NCI-H1105 (cell line): ENCODE measurements around the gene SDF2L1.
"Not testable (repeated sequence)": the region's sequence is repeated elsewhere in the genome, so short reads cannot be mapped to it uniquely, and the experiment has no call there.

ENCODE experiments used
- DNase-seq: peaks from one replicate; lab custom pipeline; 2025; lab: John Stamatoyannopoulos, UW

Gene SDF2L1

DNA sequence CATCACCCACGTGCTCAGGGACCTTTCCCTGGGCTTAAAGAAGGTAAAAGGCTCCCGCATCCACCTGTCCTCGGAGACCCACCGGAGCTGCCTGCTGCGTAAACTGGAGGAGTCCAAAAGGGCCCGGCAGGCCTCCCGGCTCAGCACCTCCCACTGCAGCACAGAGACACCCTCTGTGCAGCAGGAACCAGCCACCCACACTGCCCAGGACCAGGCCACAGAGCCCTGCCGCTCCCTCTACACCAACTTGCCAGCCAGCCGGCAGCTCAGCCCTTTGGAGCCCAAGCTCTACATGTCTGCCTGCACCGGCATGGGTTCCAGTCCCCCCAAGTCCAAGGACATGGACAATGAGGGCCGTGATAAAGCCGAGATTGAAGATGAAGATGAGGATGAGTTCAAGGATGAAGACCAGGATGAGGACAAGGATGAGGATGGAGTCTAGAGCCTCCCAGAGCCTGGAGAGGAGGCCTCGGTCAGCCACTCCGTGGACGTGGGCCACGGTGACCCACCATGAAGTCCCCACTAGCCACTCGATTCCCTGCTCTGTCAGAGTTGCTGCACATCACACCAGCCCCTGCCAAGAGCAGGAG, 5.4 kb upstream of the SDF2L1 start:
- no peak for DNase-seq

DNA sequence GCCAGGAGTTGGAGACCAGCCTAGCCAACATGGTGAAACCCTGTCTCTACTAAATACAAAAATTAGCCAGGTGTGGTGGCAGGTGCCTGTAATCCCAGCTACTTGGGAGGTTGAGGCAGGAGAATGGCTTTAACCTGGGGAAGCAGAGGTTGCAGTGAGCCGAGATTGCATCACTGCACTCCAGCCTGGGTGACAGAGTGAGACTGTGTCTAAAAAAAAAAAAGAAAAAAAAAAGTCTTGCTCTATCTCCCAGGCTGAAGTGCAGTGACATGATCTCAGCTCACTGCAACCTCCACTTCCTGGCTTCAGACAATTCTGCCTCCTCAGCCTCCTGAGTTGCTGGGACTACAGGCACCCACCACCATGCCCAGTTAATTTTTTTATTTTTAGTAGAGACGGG, 4.7 kb upstream of the SDF2L1 start:
- not testable (repeated sequence) for DNase-seq

DNA sequence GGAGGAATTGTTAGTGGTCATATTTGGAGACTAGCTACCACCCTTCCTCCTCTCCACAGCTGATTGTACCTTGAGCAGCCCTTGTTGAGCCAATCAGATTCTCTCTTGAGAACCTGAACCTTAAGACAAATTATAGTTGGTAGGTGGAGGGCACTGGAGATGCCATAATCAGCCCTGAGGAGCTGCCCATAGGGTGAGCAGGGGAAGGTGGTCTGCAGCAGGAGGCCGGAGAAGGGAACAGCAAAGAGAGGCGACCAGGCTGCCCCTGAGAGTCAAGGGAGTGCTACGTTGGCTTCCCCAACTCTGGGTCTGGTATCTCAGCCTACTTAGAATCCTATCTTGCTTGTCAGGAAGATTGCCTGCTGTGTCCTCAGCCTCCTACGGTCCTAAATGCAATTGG, 2.7 kb upstream of the SDF2L1 start:
- no peak for DNase-seq

DNA sequence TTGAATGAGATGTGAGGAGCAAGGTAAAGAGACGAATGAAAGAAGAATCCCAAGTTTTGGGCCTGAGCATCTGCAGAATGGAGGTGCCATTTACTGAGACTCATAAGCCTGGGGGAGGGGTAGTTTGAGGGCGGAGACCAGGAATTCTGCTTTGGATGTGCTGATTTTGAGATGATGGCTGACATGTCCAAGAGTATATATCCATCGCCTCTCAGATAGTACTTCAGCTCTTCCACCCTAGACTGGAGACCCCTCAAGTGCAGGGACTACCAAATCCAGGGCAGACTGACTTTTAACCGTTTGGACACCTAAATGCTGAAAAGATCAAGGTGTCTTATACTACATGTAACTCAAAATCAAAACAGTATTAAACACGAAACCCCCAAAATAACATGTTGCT, 1.3 kb upstream of the SDF2L1 start:
- DNase-seq = no peak

DNA sequence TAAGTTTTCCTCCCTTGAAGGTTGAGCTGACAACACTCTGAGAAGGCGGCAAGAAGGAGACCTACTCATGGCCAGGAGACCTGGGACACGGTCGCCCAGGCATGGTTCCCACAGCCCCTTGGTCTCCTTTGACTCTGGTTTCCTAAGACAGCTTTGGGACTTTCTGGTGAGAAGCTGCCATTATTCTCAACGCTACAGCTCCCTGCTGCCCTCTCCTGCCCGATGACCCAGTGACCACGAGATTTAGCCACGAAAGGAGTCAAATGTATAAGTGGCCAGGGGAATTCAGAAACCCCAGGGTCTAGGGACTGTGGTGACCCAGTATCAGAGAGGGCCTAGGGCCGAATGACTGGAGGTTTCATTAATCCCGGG, 699 bp upstream of the SDF2L1 start:
- DNase-seq = no peak

DNA sequence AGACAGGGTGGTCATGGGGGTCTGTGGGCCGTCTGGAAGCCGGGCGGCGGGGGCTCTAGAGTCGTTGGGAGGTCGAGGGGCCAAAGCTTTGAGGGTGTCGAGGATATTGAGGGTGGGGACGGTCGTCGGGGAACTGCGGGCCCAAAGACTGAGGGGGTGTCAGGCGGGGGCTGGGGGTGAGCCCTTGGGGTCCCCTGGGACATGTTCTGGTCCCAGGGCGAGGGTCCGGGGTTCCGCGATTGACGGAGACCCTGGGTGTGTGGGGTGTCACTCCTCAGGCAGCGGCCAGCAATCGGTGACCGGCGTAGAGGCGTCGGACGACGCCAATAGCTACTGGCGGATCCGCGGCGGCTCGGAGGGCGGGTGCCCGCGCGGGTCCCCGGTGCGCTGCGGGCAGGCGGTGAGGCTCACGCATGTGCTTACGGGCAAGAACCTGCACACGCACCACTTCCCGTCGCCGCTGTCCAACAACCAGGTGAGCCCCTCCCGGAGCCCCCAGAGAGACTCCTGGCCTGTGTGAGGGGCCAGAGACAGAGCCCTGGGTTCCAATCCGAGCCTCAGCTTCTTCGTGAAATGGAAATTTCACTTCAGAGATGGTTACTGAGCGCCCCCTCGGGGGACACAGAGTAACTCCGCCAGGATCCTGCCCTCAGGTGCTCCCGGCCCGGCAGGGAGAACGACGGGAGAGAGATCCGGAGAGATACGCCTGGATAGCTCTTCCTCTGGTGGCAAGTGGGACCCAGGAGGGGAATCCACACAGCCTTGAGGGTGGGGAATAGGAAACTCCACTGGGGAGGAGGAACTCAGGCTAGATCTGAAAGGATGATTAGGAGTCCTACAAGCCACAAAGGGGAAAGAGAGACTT, 714 bp downstream of the SDF2L1 start:
- DNase-seq = peak; percentile 58

DNA sequence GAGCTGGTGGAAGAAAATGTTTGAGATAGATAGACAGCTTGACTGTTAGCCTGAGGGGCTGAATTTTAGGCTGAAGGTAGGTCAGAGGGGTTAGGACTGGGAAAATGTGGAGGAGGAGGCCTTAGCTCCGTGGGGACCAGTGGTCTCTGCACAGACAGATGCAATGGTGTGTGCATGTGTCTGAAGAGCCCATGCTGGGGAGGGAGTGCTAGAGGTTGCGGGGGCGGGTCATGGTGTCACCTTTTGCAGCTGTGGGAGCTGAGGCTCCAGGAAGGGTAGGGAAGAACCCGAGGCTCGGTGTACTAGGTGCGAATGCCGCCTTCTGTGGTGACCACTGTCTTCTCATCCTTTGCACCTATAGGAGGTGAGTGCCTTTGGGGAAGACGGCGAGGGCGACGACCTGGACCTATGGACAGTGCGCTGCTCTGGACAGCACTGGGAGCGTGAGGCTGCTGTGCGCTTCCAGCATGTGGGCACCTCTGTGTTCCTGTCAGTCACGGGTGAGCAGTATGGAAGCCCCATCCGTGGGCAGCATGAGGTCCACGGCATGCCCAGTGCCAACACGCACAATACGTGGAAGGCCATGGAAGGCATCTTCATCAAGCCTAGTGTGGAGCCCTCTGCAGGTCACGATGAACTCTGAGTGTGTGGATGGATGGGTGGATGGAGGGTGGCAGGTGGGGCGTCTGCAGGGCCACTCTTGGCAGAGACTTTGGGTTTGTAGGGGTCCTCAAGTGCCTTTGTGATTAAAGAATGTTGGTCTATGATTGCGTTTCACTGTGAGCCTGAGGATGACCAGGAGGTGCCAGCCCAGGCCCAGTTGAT, 1.6 kb downstream of the SDF2L1 start:
- DNase-seq = no peak

DNA sequence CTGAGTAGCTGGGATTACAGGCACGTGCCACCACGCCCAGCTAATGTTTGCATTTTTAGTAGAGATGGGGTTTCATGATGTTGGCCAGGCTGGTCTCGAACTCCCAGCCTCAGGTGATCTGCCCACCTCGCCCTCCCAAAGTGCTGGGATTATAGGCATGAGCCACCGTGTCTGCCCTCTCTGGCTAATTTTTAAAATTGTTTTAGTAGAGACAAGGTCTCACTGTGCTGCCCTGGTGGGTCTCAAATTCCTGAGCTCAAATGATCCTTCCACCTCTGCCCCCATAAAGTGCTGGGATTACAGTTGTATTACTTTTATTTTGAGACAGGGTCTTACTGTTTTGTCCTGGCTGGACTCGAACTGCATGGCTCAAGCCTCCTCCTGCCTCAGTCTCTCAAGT, 3.4 kb downstream of the SDF2L1 start:
- DNase-seq = not testable (repeated sequence)

DNA sequence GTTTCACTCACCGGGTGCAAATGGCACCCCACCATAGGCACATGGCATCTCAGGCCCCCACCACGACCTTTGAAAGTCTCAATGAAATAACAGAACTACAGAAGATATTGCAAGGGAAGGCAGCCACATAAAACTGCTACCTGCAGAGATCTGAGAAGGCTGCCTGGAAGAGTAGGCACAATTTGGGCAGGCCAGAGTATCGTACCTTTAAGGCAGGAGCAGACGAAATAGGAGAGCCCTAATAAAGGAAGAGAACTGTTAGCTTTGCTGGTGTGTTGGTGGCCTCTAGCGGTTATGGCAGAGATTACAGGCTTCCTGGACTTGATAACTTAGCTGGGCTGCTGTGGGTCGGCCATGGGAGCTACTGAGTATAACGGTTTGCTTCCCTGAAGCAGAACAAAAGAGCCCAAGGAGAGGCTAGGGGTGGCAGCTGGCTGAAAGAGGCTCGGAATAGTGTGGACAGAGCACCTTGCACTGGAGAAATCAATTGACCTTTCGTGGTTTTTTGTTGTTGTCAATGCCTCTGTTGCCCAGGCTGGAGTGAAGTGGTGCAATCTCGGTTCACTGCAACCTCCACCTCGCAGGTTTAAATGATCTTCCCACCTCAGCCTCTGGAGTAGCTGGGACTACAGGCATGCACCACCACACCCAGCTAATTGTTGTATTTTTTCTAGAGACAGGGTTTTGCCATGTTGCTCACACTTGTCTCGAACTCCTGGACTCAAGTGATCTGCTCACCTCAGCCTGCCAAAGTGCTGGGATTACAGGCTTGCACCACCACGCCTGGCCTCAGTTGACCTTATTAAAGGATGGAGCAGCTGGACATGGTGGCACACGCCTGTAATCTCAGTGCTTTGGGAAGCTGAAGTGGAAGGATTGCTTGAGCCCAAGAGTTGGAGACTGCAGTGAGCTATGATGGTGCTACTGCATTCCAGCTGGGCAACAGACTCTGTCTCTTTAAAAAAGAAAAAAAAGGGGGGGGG, 4.8 kb downstream of the SDF2L1 start:
- DNase-seq = peak; percentile 64

DNA sequence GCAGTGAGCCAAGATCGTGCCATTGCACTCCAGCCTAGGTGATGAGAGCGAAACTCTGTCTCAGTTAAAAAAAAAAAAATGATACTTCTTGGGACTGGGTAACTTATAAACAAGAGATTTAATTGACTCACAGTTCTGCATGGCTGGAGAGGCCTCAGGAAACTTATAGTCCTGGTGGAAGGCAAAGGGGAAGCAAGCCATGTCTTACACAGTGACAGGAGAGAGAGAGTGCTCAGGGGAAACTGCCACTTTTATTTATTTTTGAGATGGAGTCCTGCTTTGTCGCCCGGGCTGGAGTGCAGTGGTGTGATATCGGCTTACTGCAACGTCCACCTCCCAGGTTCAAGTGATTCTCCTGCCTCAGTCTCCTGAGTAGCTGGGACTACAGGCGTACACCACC, 8.2 kb downstream of the SDF2L1 start:
- no peak for DNase-seq

DNA sequence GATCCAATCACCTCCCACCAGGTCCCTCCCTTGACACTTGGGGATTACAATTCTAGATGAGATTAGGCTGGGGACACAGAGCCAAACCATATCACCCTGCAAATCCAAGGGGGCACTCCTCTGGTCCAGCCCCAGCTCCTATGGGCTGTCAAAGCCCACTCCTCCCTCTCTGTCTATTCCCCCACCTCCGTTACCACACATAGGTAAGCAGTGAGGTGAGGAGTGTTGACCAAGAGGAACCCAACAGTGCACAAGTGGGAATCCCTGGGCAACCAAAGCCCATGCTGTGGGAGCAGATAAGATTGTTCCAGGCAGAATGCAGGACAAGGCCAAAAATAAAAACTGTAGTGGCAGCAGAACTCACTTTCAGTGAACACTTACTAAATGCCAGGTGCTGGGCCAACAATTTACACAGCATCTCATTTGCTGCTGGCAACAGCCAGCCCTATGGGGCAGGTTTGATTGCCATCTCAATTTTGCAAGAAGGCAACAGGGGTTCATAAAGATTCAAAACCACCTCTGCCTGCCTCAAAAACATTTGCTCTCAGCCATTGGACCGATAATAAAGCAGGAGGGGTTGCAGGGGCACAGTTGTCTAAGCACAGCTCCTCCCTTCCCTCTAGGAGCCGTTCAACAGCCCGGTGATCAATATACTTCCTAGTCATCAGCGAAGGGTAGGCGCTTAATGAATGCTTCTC, 8.9 kb downstream of the SDF2L1 start:
- DNase-seq = no peak

DNA sequence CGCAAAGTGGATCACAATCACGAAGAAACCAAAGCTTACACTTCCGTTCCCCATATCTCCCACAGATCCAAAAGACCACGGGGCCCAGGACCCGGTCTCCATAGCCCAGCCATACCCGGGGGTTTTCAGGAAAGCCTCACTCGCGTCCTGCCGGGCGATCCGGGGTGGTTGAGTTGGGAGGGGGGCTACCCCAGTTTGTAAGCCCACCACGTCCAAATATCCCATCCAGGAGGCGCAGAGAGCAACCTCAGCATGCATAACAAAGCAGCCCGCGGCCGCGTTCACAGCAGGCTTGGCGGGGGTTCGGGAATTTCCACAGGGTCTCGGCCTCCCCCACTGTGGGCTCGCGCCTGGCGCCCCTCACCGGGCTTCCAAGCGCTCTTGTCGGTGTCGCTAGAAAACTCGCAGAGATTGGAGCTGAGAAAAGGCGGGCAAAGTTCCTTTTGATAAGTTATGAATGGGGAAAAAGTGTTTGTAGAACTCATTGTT, 9.5 kb downstream of the SDF2L1 start:
- no peak for DNase-seq

DNA sequence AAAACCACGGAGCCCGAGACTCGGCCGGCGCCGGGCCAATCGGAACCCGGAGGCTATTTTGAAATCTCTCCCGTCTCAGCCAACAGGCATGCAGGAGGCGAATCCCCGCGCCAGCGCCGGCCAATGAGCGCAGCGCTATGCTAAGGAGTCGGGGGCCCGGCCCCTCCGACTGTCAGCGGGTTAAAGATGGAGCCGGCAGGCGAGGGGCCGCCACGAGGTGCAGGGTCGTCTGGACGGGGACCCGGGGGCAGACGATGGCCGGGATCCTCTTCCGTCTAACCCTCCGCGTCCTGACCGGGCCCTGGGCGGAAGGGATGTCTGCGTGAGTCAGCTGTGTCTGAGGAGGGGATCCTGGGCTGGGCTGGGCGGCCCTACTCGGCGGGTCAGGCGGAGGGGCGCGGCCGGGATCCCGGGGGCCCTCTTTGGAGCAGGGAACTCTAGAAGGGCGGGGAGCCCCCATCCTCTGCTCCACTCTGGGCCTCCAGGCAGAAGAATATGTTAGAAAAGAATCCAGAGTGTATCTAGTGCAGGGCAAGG, 10.0 kb downstream of the SDF2L1 start:
- DNase-seq = peak; percentile 77

DNA sequence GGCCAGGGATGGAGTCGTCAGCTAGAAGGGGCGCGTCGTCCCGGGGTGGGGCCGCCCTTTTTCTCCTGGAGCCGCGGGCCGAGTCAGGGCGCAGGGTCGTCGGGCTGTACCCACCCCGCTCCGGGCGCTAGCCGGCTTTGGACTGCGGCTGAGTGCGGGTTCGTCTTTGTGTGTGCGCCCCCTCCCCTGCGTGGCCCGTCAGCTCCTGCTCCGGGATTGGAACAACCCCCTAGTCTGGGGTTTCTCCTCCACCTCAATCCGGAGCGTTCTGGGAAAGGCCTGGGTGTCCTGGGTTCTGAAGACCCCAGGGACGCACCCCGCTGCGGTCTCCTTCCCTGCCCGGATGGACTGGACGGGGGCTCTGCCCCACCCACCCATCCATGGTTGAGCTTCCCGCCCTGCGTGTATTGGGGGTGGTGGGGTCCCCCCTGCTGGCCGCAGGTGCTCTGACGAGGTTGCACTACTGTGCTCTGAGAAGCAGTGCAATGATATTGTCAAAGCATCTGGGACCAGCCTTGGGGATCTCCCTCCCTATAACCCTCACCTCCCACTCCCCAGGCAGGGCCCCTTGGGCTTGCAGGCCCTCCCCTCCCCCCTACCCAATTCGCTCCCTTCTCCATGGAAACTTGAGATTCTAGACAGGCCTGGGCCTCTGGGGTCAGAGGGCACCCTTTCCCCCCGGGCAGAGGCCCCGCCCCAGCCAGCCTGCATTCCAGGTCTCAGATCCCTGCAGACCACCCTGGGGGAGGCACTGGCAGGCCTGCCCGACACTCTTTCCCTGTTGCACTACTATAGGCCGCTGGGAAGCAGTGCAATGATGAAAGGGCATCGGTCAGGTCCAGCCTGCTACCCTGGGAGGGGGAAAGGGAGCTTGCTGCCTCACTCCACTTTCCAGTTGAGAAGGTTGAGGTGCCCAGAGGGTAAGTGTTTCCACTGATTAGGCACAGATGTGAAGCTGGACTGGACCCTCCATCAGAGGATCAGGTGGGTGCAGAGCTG, 10.7 kb downstream of the SDF2L1 start:
- no peak for DNase-seq

DNA sequence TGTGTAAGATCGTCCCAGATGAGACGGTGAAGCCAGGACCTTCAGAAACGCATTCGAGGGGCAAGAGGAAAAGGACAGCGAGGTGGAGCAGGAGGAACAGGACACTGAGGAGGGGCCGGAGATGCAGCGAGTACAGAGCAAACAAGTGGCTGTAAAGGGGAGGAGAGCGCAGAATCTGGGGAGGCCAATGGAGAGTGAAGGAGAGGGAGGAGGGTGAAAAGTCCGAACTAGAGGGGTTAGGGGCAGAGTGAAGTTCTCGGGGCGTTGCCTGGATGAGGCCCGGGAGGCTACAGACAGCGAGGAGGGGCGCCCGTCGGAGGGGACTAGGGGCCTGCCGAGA, 14.9 kb downstream of the SDF2L1 start:
- DNase-seq = no peak

DNA sequence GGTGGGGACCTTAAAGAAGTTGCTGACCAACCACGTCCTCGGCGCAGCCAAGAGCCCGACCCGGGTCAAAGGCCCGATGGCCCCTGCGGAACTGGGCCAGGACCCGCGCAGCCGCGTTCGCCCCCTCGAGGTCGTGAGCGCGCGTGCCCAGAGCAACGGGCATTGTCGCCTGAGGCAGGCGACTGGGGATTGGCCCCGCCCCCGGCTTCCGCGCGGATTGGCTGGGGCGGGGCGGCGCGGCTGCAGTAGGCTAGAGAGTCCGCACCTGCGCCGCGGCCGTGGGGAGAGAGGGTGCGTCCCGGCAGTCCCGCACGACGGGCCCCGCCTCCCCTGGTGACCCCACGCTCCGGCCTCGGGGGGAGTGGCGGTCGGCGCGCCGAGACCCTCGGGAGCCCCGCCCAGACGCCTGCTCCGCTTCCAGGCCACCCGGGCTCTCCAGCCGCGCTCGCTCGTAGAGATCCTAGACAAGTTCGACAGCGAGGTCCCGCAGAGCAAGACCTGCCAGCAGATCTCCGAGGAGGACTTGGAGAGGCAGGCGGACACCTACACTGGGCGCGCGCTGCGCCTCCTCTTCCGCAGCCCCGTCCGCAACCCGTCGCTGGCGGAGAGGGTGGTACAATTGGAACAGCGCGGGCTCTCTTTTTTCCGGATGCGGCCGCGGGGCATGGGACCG, 15.4 kb downstream of the SDF2L1 start:
- DNase-seq = peak; percentile 90

DNA sequence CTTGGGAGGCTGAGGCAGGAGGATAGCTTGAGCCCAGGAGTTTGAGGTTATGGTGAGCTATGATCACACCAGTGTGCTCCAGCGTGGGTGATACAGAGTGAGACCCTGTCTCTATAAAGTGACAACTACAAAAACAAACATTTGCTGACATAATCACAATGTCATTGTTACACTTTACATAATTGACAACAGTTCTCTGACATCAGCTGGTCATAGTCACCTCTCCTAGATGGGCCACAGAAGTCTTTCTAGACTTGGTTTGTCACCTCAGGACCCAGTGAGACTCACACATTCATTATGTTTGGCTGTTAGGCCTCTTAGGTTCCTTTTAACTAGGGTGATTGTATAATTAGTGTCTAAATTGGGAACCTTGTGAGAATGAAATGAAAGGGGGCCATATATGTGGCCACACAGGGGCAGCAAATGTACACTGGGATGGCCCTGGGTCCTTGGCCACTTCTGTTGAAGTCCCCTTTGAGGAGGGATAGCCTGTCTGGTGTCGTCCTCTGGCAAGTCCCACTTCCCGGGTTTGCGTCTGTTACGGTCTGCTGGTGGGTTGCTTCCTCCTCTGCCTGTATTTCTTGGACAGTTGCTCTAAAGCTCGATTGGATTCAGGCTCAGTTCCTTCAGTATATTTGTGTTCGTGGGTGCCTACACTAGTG, 17.9 kb downstream of the SDF2L1 start:
- DNase-seq = no peak

DNA sequence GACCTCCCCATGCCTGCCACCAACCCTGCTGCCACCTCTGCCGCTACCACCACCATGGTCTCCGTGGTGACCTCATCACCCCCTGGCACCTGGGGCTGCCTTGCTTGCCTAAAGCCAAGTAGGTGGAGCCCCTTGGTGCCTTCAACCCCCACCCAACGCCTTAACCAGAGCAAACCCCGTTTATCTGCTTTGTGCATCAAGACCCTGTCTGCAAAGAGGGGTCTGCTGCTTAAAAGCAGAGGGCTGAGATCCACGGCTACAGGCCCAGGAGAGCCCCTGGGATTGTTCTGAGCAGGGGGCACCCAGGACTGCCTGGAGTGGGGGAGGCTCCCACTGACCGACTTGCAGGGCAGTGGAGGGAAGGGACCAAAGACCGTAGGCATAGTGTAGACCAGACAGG, 18.8 kb downstream of the SDF2L1 start:
- no peak for DNase-seq
